Muscle layer of duodenum (tissue), 2 donors: ENCODE measurements around the gene RBP5.

Experiments used
- H3K27ac ChIP-seq: one replicate; pipeline ENCODE4 v1.7.0; 2013; ENCODE audit warnings: mild to moderate bottlenecking, low read length
- H3K27me3 ChIP-seq: one replicate; pipeline ENCODE4 v1.7.0; 2013; ENCODE audit warnings: low read depth, mild to moderate bottlenecking, control low read depth, low read length
- H3K36me3 ChIP-seq, 2 donors: one replicate each; pipeline ENCODE4 v1.7.0; 2013; ENCODE audit warnings: low read length in 2 of 2, control low read depth in 1 of 2, mild to moderate bottlenecking in 1 of 2; ENCODE audit not compliant: insufficient read depth in 2 of 2, control insufficient read depth in 1 of 2
- H3K4me1 ChIP-seq, 2 donors: one replicate each; pipeline ENCODE4 v1.7.0; 2013; ENCODE audit warnings: low read length in 2 of 2, mild to moderate bottlenecking in 2 of 2, control low read depth in 1 of 2, moderate library complexity in 1 of 2; ENCODE audit not compliant: insufficient read depth in 2 of 2, control insufficient read depth in 1 of 2
- H3K4me3 ChIP-seq, 2 donors: one replicate each; pipeline ENCODE4 v1.7.0; 2013; ENCODE audit warnings: low read length in 2 of 2, low read depth in 1 of 2, mild to moderate bottlenecking in 1 of 2
- H3K9me3 ChIP-seq, 2 donors: one replicate each; pipeline ENCODE4 v1.7.0; 2013; ENCODE audit warnings: low read length in 2 of 2, control low read depth in 1 of 2, mild to moderate bottlenecking in 1 of 2; ENCODE audit not compliant: control insufficient read depth in 1 of 2
- donor health status: healthy.

RBP5 gene

GRCh38 chr12:7157391-7157790 is 28.7 kb upstream of the RBP5 start:
- H3K27me3 ChIP-seq: no peaks in the 10 kb centered on the region
- H3K27ac ChIP-seq: no peak overlapping the region
- no peaks in the 10 kb centered on the region for H3K9me3 ChIP-seq
- peaks cover 4 to 27% of the 10 kb centered on the region in 2 donors for H3K36me3 ChIP-seq
- H3K4me1 ChIP-seq: no peaks in the 10 kb centered on the region
- H3K4me3 ChIP-seq: no peak overlapping the region

DNA sequence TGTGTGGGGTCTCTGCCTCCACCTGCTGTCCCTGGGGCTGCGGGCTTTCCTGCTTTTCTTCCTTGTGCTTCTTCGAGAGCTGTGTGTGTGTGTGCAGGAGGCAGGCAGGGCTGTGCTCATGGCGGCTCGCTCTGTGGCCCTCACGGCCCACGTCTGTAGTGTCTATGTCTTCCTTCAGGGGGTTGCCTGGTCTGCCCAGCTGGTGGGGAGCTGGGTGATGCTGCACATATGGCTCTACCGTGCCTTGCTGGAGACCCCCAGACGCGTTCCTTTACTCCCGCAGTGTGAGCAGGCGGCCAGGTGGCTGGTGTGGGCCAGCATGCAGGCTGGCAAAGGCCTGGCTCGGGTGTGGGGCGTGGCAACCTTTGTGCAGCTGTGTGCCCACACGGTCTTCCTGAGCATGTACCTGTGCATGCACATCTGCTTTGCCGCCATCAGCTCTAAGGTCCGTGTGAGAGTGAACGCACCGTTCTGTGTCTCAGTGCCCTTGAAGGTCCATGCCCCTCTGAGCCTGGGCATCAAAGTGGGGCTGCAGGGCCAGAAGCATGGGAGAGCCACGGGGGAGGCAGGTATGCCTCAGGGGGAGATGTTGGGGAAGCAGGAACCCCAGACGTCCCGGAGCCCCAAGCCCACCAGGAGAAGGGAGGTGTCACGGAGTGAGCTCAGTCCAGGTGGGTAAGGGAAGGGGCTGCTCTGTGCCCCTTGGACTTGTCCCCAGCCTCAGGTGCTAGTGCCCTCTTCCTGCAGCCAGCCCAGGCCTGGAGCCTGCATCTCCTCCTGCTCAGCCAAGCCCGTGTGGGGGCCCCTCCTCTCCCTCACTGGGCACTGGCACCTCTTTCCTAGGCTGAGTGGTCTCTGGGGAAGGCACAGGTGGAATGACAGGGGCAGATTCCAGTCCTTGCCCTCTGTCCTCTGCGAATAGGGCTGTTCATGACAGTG is 27.8 kb upstream of the RBP5 start:
- H3K27ac ChIP-seq: no peak overlapping the region
- H3K27me3 ChIP-seq: no peaks in the 10 kb centered on the region
- no peak overlapping the region for H3K4me3 ChIP-seq
- no peaks in the 10 kb centered on the region for H3K9me3 ChIP-seq
- no peaks in the 10 kb centered on the region for H3K4me1 ChIP-seq
- H3K36me3 ChIP-seq: peaks cover 4 to 28% of the 10 kb centered on the region in 2 donors

GRCh38 chr12:7155471-7156034 is 26.9 kb upstream of the RBP5 start:
- Histone ChIP-seq H3K27ac (no peak overlapping the region), H3K36me3 (peaks cover 11 to 38% of the 10 kb centered on the region in 2 donors), H3K4me1 (no peaks in the 10 kb centered on the region), H3K9me3 (no peaks in the 10 kb centered on the region), H3K27me3 (no peaks in the 10 kb centered on the region), H3K4me3 (no peak overlapping the region)

- Histone ChIP-seq H3K9me3 (no peaks in the 10 kb centered on the region), H3K27ac (no peak overlapping the region), H3K36me3 (peaks cover 17 to 43% of the 10 kb centered on the region in 2 donors), H3K4me1 (no peaks in the 10 kb centered on the region), H3K4me3 (no peak overlapping the region), H3K27me3 (no peaks in the 10 kb centered on the region)
These were observed 26.3 kb upstream of the RBP5 start for GRCh38 chr12:7154901-7155470.

GRCh38 chr12:7154042-7154441 is 25.4 kb upstream of the RBP5 start:
- H3K27me3 ChIP-seq: no peaks in the 10 kb centered on the region
- H3K4me1 ChIP-seq: no peaks in the 10 kb centered on the region
- H3K4me3 ChIP-seq: no peak overlapping the region
- no peaks in the 10 kb centered on the region for H3K9me3 ChIP-seq
- peaks cover 24 to 53% of the 10 kb centered on the region in 2 donors for H3K36me3 ChIP-seq
- no peak overlapping the region for H3K27ac ChIP-seq

DNA sequence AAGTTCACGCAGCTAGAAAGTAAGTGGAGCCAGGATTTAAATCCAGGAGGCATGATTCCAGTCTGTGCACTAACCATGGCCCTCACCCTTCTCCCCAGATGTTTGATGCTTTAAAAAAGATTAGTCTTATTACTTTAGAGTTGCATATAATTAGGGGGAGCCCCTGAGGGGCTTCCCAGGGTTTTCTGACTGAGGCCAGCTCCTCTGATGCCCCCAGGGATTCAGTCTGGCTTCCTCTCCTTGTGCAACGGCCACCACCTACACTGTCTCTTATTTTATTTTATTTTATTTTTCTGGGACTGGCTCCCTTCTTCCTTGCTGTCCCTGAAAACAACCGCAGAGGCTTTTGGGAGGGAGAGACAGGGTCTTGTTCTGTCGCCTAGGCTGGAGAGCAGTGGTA is 24.1 kb upstream of the RBP5 start:
- H3K36me3 ChIP-seq: peaks cover 27 to 57% of the 10 kb centered on the region in 2 donors

GRCh38 chr12:7151532-7151931 is 22.8 kb upstream of the RBP5 start:
- Histone ChIP-seq H3K4me3 (no peak overlapping the region), H3K9me3 (no peaks in the 10 kb centered on the region), H3K27ac (no peak overlapping the region), H3K4me1 (no peaks in the 10 kb centered on the region), H3K27me3 (no peaks in the 10 kb centered on the region), H3K36me3 (peaks cover 27 to 58% of the 10 kb centered on the region in 2 donors)

More for the DNA sequence above, 24.1 kb upstream of the RBP5 start:
- Histone ChIP-seq H3K9me3 (no peaks in the 10 kb centered on the region), H3K4me1 (no peaks in the 10 kb centered on the region), H3K4me3 (no peak overlapping the region), H3K27ac (no peak overlapping the region), H3K27me3 (no peaks in the 10 kb centered on the region)

DNA sequence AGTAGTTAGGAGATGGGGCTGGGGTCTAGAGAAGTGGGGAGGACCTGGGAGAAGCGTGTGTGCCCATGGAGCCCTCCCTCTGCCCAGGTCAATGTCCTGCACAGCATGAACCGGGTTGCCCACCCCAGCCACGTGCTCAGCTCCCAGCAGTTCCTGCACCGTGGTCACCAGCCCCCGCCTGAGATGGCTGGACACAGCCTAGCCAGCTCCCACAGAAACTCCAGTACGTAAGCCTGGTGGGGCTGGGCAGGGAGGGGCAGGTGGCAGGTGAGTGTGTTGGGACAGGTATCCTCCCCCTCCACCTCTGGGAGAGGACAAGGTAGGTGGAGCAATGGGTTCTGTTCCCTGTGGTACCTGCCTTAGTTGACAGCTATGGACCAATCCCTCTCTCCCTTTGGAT is 22.2 kb upstream of the RBP5 start:
- Histone ChIP-seq H3K4me3 (no peak overlapping the region), H3K27ac (no peak overlapping the region), H3K9me3 (no peaks in the 10 kb centered on the region), H3K27me3 (no peaks in the 10 kb centered on the region), H3K4me1 (no peaks in the 10 kb centered on the region), H3K36me3 (peaks cover 27 to 65% of the 10 kb centered on the region in 2 donors)

DNA sequence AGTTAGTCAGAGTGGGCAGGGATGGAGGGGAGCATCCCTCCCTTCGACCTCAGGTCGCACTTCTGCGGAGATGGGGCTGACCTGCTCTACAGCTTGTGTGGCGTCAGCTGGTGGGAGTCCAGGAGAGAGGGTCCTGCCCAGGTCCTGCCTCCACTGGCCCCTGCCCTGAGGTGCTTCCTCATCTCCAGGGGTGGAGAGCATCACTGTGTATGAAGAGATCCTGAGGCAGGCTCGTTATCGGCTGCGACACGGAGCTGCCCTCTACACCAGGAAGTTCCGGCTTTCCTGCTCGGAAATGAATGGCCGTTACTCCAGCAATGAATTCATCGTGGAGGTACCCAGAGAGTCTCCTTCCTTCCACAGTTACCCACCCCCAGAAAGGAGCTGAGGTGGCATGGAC is 21.7 kb upstream of the RBP5 start:
- Histone ChIP-seq H3K4me1 (no peaks in the 10 kb centered on the region), H3K27me3 (no peaks in the 10 kb centered on the region), H3K36me3 (peaks cover 24 to 66% of the 10 kb centered on the region in 2 donors), H3K4me3 (no peak overlapping the region), H3K9me3 (no peaks in the 10 kb centered on the region), H3K27ac (no peak overlapping the region)

- Histone ChIP-seq H3K27ac (no peak overlapping the region), H3K27me3 (no peaks in the 10 kb centered on the region), H3K36me3 (peaks cover 23 to 49% of the 10 kb centered on the region in 2 donors), H3K4me1 (no peaks in the 10 kb centered on the region), H3K9me3 (no peaks in the 10 kb centered on the region), H3K4me3 (no peak overlapping the region)
These were observed 18.2 kb upstream of the RBP5 start for GRCh38 chr12:7146906-7147305.

DNA sequence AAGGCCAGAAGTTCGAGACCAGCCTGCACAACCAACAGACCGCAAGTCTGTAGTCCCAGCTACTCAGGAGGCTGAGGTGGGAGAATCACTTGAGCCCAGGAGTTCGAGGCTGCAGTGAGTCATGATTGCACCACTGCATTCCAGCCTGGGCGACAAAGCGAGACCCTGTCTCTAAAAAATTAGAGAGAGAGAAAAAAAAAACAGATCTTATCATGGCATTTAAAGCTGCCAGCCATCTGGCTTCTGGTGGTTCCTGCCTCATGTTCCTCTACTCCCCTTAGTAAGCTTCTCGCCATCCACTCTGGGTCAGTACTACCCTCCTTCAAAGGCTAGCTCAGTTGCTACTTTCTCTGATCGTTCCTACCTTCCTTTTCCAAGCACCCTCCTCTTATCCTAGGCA is 17.5 kb upstream of the RBP5 start:
- peaks cover 20 to 50% of the 10 kb centered on the region in 2 donors for H3K36me3 ChIP-seq
- no peaks in the 10 kb centered on the region for H3K27me3 ChIP-seq
- no peak overlapping the region for H3K4me3 ChIP-seq
- H3K4me1 ChIP-seq: no peaks in the 10 kb centered on the region
- no peaks in the 10 kb centered on the region for H3K9me3 ChIP-seq
- no peak overlapping the region for H3K27ac ChIP-seq
